GM12801 (cell line): ENCODE results near the gene FOXL1.

Source experiments
- TF ChIP-seq, protein P1 (sequence below): IDR thresholded peaks from one replicate; pipeline ENCODE4 v1.5.1; 2011; ENCODE audit warnings: control low read depth; ENCODE audit not compliant: insufficient read length; ENCODE audit errors: extremely low read depth

Gene FOXL1

DNA sequence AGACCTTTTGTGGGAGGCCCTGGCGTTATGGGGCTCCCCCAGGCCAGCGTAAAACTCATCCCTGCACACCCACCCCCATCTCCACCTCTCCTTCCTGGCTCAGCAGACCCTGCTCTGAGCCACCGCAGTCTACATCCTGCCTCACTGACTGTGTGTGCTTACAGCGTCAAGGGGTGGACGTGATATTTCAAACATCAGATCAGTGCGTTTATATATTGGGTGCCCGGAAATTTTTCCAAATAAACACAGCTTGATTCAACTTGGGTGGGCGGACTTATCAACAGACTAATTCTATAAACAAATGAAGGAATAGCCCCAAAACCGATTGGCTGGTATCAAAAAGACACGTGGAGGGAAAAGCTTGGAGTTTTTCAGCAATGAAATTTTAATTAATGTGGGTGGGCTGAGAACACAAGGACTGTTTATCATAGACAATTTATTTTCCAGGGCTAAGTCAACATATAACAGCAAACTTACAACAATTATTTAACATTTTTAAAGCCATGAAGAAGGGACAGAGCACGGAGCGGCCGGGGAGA is at the start of gene FOXL1:
FOXL1 (plus strand) TSS at position 489 of the 539 bp plus-strand sequence. CDS start 175 bp downstream, outside the sequence.
- TF ChIP-seq, protein P1, sequence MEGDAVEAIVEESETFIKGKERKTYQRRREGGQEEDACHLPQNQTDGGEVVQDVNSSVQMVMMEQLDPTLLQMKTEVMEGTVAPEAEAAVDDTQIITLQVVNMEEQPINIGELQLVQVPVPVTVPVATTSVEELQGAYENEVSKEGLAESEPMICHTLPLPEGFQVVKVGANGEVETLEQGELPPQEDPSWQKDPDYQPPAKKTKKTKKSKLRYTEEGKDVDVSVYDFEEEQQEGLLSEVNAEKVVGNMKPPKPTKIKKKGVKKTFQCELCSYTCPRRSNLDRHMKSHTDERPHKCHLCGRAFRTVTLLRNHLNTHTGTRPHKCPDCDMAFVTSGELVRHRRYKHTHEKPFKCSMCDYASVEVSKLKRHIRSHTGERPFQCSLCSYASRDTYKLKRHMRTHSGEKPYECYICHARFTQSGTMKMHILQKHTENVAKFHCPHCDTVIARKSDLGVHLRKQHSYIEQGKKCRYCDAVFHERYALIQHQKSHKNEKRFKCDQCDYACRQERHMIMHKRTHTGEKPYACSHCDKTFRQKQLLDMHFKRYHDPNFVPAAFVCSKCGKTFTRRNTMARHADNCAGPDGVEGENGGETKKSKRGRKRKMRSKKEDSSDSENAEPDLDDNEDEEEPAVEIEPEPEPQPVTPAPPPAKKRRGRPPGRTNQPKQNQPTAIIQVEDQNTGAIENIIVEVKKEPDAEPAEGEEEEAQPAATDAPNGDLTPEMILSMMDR: no peak

DNA sequence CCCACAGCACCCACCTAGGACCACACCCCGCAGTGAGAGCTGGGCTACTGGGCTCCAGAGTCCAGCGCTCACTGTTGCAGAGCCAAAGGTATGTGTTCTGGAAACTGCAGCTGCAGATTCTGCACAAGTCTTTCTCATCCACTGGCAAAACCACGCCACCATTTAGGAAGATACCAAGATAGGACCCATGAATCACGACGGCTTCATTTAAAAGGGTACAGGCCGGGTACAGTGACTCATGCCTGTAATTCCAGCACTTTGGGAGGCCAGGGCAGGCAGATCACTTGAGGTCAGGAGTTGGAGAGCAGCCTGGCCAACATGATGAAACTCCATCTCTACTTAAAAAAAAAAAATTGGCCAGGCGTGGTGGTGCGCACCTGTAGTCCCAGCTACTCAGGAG is 49.2 kb upstream of the FOXL1 start:
- TF ChIP-seq, protein P1: no peak

GRCh38 chr16:86530251-86531190 is 47.8 kb upstream of the FOXL1 start:
- TF ChIP-seq, protein P1: no peak

DNA sequence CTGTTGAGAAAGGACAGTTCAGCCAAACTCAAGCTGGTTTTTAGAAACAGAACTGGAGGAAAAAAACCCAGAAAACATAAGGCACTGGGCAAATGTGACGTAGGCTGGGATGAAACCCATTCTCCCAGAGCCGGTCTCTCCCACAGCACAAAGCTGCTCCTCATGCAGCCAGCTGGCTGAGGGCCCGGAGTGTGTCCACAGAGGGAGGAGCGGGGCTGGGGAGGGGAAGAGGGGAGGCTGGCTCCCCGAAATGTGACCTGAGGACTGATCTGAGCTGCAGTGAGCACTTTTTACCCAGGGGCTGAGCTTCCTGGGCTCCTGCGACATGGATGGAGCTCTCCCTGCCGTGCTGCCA is 47.2 kb upstream of the FOXL1 start:
- TF ChIP-seq, protein P1: no peak

DNA sequence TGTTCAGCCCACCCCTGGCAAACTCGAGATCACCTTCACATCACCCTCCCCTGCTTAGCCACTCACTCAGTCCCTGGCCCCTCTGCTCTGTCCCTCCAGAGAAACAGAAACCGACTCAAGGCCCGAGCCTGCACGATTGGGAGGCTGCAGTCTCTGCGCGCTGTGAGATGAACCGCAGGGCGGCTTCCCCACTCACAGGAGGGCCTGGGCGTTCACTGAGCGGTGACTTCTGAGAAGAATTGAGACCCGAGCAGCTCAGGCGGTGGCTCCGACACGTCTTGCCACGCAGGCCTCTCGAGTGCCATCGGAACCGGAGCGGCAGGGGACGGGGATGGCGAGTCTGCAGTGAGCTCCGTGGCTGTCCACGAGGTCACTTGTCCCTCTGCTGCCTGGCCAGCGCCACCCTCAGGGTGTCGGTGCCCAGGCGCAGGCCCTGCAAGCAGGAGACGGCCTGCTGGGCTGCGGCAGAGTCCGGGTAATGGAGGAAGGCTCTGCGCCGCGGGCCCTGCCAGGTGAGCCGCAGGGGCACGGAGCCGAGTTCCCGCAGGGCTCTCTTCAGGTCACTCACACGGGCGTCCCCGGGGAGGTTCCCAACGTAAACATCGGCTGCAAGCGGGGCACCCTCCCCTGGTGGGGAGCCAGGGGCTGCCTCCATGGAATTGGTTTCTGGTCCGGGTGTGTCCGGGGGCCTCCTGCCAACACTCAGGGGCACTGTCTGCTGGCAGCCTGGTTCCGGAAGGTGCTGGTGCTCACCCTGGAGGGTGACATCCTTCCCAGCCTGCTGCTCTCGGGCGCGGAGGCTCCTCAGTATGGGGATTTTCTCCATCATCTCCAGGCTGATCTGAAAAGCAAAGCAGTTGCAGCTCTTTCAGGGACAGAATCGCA is 46.5 kb upstream of the FOXL1 start:
- TF ChIP-seq, protein P1: no peak

DNA sequence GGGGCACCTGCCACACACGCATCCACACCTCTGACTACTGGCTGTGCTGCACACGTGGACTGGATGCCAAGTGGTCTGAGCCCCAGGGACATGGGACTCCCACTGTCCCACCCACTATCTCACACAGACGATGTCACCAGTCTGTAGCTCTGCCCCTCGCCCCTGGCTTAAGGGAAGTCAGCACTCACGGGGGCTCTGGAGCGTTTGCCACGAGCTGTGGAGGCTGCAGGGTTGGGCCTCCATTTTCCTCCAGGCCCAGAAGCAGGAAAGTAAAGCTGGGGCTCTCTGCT is 45.9 kb upstream of the FOXL1 start:
- TF ChIP-seq, protein P1: no peak

GRCh38 chr16:86533076-86533475 is 45.3 kb upstream of the FOXL1 start:
- TF ChIP-seq, protein P1: no peak
